ENCODE data around the gene TRAPPC2L.

DNA sequence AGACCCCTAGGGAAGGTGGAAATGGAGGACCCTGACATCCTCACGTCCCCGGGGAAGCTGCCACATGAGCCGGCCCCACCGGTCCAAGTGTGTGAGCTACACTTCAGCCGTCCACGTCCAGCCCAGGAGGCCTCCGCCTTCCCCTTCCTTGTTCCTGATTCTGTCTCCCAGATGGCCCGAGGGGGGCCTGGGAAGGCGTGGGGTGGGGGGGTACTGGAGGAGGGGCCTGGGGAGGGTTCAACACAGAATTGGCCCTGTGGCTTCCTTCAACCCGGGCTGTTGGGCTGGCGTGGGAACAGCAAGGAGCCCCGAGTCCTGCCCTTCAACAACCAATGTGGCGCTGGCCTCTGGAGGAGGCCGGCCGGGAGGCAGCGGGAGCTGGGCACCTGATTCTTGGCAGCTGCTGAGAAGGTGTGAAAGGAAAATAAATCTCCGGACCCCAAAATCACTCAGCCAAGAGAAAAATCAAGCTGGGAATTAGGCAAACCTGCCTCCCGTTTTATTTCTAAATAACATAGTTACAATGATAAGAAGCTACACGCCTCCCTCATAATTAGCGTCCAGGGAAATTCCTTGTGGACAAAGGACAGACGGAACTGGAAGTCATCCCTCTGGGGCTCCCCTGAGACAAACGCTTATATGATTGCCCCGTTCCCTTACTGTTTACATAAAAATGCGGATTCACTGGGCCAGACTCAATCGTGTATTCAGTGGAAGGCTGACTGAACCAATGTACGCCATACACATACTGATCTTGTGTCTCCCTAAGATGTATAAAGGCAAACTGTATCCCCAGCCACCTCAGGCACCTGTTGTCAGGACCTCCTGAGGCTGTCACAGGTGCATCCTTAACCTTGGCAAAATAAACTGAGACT lies 43.4 kb upstream of the TRAPPC2L start:
- TF ChIP-seq, protein P1, sequence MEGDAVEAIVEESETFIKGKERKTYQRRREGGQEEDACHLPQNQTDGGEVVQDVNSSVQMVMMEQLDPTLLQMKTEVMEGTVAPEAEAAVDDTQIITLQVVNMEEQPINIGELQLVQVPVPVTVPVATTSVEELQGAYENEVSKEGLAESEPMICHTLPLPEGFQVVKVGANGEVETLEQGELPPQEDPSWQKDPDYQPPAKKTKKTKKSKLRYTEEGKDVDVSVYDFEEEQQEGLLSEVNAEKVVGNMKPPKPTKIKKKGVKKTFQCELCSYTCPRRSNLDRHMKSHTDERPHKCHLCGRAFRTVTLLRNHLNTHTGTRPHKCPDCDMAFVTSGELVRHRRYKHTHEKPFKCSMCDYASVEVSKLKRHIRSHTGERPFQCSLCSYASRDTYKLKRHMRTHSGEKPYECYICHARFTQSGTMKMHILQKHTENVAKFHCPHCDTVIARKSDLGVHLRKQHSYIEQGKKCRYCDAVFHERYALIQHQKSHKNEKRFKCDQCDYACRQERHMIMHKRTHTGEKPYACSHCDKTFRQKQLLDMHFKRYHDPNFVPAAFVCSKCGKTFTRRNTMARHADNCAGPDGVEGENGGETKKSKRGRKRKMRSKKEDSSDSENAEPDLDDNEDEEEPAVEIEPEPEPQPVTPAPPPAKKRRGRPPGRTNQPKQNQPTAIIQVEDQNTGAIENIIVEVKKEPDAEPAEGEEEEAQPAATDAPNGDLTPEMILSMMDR (IDR thresholded peaks at IDR 0.05): no peak
- no peak for TF ChIP-seq POLR2AphosphoS5 (IDR thresholded peaks at IDR 0.05)
